Common myeloid progenitor, CD34-positive (primary cell): ENCODE measurements around the gene RBM24. TPM values are rescaled to one million over a fixed set of nuclear protein-coding genes. Genes with fewer than 3 reads are reported as not detected.
A peak's percentile ranks its signal among the peaks of the same experiment; 100 is the strongest.

Source experiments
- CTCF ChIA-PET: fragments of 350-600 bp; sonication (Branson Sonifier 250); formaldehyde crosslinking; loops from one replicate; lab custom pipeline; 2021; ENCODE audit warnings: antibody characterized with exemption; lab: Charles Lee
- POLR2A ChIA-PET: fragments of 350-600 bp; sonication (Branson Sonifier 250); formaldehyde crosslinking; loops from one replicate; lab custom pipeline; 2021; ENCODE audit warnings: antibody characterized with exemption; lab: Charles Lee
- DNase-seq, 3 donors: peaks; one replicate each; pipeline versions ENCODE4 v3.0.0 to v3.0.0-alpha.2; 2013
- H3K27ac ChIP-seq, 2 experiments: 1 replicate in 1 of 2; 2 replicates in 1 of 2; pipeline ENCODE4 v1.7.0; 2013; ENCODE audit warnings: inconsistent platforms in 2 of 2, low read length in 2 of 2, mild to moderate bottlenecking in 2 of 2, low read depth in 1 of 2, moderate library complexity in 1 of 2; ENCODE audit not compliant: severe bottlenecking in 2 of 2, insufficient read depth in 1 of 2, poor library complexity in 1 of 2
- H3K27me3 ChIP-seq, 5 experiments: replicated peaks in 2 of 5; 1 replicate in 3 of 5; 2 replicates in 2 of 5; pipeline versions ENCODE4 v1.6.1 to v1.7.0; 2013; ENCODE audit warnings: low read length in 4 of 5, mild to moderate bottlenecking in 2 of 5, moderate library complexity in 2 of 5, inconsistent platforms in 1 of 5; ENCODE audit not compliant: insufficient read depth in 5 of 5, control insufficient read depth in 4 of 5
- H3K36me3 ChIP-seq, 4 experiments: 1 replicate in 2 of 4; 2 replicates in 2 of 4; pipeline versions ENCODE4 v1.6.1 to v1.7.0; 2013; ENCODE audit warnings: low read length in 3 of 4, control low read depth in 1 of 4, mild to moderate bottlenecking in 1 of 4; ENCODE audit not compliant: control insufficient read depth in 4 of 4, insufficient read depth in 4 of 4
- H3K4me1 ChIP-seq, 4 experiments: 1 replicate in 3 of 4; 2 replicates in 1 of 4; pipeline versions ENCODE4 v1.6.1 to v1.7.1; 2013; ENCODE audit warnings: low read length in 3 of 4, mild to moderate bottlenecking in 3 of 4, control low read depth in 1 of 4, inconsistent platforms in 1 of 4, moderate library complexity in 1 of 4; ENCODE audit not compliant: control insufficient read depth in 4 of 4, insufficient read depth in 4 of 4; ENCODE audit errors: control extremely low read depth in 1 of 4
- H3K4me3 ChIP-seq, 7 experiments: 1 replicate in 4 of 7; 2 replicates in 3 of 7; pipeline versions ENCODE4 v1.5.1 to v1.7.0; 2013; ENCODE audit warnings: mild to moderate bottlenecking in 7 of 7, low read length in 6 of 7, moderate library complexity in 6 of 7, inconsistent platforms in 2 of 7, low read depth in 2 of 7, control low read depth in 1 of 7; ENCODE audit not compliant: insufficient read depth in 4 of 7, control insufficient read depth in 1 of 7; ENCODE audit errors: extremely low read depth in 1 of 7
- H3K9me3 ChIP-seq, 5 experiments: 1 replicate in 4 of 5; 2 replicates in 1 of 5; pipeline versions ENCODE4 v1.6.1 to v1.7.1; 2013; ENCODE audit warnings: low read length in 4 of 5, mild to moderate bottlenecking in 2 of 5, inconsistent platforms in 1 of 5, low read depth in 1 of 5, moderate library complexity in 1 of 5; ENCODE audit not compliant: control insufficient read depth in 4 of 5, insufficient read depth in 2 of 5; ENCODE audit errors: control extremely low read depth in 1 of 5
- WGBS: methylation state at CpG from one replicate; pipeline ENCODE4 v1.1.5; 2013; ENCODE audit not compliant: insufficient coverage; 5-methylcytosine and 5-hydroxymethylcytosine counted together
- polyA plus RNA-seq: library from polyadenylated mRNA; unstranded; fragments of 120-200 nt; gene quantifications from one replicate; pipeline ENCODE4 v1.2.1, GENCODE V29; 2013

Gene RBM24
- polyA plus RNA-seq = 0.07 TPM

DNA sequence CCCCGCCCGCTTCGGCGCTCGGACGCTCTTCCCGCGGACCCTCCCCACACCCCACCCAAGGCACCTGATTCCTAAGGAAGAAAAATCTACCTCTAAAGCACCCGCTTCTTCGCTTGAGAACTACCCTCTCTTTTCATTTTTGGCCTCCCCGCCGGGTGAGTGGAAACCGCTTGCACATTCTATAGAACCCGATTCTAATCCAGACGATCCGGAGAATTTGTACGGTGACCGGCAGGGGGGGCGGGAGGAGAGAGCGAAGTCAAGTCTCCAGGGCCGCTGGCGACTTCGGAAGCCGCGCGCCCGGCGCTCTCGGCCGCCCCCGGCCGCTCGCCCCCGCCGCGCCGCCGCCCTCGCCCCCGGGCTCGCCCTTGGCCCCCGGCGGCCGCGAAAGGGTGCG, at the start of gene RBM24:
Gene RBM24 (plus strand): TSS at position 262 of the 397 bp plus-strand sequence. CDS start 221 bp downstream, outside the sequence.
- peaks cover 0 to 18% (median 17%) of the 10 kb centered on the region in 4 experiments for H3K4me1 ChIP-seq
- WGBS = under 1% methylated on average over 43 of the region's 46 CpGs
- ChIA-PET POLR2A (no interaction called here), CTCF (no interaction called here)
- H3K4me3 ChIP-seq = peak within 1 kb of the TSS in 6 of 7 experiments; percentile 44 to 80 (median 72)
- H3K9me3 ChIP-seq = no peaks in the 10 kb centered on the region
- DNase-seq = peak; percentile 65 to 81 (median 76)
- H3K36me3 ChIP-seq = no peaks in the 10 kb centered on the region
- H3K27me3 ChIP-seq = peaks cover 13 to 64% (median 22%) of the 10 kb centered on the region in 5 experiments
- no peak within 1 kb of the TSS for H3K27ac ChIP-seq

DNA sequence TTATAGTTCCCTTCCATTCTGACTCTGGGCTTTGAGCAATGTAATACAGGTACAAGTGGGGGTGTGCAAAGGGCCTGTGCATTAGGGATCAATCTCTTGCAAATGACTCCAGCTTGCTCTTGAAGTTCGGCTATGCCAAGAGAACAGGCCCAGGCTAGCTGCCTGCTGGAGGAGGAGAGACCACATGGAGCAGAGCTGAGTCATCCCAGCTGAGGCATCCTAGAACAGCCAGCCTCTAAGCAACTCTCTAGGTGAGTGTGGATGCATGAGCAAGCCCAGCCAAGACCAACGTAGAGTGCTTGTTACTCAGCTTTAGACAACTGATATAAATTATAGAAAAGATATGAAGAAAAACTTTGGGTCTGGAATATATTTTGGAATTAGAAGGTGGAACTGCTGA, 47.6 kb upstream of the RBM24 start:
- CTCF ChIA-PET = no interaction called here

DNA sequence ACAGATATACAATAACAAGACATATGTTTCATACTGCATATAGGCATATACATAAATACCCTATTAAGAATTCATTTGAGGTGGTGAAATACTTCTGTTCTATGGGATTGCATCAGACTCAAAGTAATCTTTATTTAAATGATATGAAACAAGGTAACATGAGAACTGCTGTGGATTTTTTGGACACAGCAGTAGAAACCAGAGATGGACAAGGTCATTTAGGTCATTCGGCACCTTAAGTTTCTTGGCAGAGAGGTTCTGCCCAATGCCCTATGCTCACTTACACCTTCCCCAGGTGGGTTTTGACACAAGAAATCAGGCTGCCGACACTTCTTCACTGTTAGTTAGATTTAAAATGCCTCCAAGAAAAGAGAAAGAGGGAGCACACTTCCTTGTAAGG, 43.9 kb upstream of the RBM24 start:
- Histone ChIP-seq H3K9me3 (peaks cover 0 to 13% (median 4%) of the 10 kb centered on the region in 5 experiments), H3K27me3 (peaks cover 0 to 2% (median 0%) of the 10 kb centered on the region in 5 experiments), H3K27ac (no peak overlapping the region), H3K4me1 (no peaks in the 10 kb centered on the region), H3K36me3 (no peaks in the 10 kb centered on the region), H3K4me3 (no peak overlapping the region)
- ChIA-PET CTCF (no interaction called here), POLR2A (no interaction called here)
- WGBS = 100% methylated on average over 1 of the region's 2 CpGs
- DNase-seq = no peak

More for the DNA sequence above, 47.6 kb upstream of the RBM24 start:
- WGBS = 100% methylated on average over 1 of the region's 2 CpGs
- Histone ChIP-seq H3K9me3 (no peaks in the 10 kb centered on the region), H3K4me3 (no peak overlapping the region), H3K27ac (no peak overlapping the region), H3K36me3 (no peaks in the 10 kb centered on the region), H3K27me3 (peaks cover 0 to 2% (median 0%) of the 10 kb centered on the region in 5 experiments), H3K4me1 (no peaks in the 10 kb centered on the region)
- POLR2A ChIA-PET = no interaction called here
- DNase-seq = no peak

DNA sequence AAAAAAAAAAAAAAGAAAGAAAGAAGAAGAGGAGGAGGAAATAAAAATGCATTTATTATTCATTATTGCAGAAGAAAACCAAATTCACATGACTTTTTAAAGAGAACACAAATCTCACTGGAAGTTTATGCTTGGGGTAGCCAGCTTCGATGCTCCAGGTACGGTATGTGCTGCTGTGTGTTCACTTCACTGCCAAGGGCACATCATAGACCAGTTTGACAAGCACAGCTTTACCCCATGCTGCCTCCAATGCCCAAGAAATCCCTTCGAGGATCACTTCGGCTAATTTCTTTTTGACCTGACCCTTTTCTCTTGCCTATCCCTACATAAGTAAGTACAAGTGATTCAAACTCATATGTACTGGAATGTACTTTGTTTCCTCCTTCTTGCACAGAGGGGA, 41.9 kb upstream of the RBM24 start:
- H3K36me3 ChIP-seq = no peaks in the 10 kb centered on the region
- no peak for DNase-seq
- H3K9me3 ChIP-seq = peaks cover 0 to 13% (median 4%) of the 10 kb centered on the region in 5 experiments
- ChIA-PET POLR2A (no interaction called here), CTCF (no interaction called here)
- WGBS = 100% methylated on average over 2 of the region's 4 CpGs
- H3K4me1 ChIP-seq = no peaks in the 10 kb centered on the region
- no peak overlapping the region for H3K4me3 ChIP-seq
- no peak overlapping the region for H3K27ac ChIP-seq
- peaks cover 0 to 2% (median 0%) of the 10 kb centered on the region in 5 experiments for H3K27me3 ChIP-seq

DNA sequence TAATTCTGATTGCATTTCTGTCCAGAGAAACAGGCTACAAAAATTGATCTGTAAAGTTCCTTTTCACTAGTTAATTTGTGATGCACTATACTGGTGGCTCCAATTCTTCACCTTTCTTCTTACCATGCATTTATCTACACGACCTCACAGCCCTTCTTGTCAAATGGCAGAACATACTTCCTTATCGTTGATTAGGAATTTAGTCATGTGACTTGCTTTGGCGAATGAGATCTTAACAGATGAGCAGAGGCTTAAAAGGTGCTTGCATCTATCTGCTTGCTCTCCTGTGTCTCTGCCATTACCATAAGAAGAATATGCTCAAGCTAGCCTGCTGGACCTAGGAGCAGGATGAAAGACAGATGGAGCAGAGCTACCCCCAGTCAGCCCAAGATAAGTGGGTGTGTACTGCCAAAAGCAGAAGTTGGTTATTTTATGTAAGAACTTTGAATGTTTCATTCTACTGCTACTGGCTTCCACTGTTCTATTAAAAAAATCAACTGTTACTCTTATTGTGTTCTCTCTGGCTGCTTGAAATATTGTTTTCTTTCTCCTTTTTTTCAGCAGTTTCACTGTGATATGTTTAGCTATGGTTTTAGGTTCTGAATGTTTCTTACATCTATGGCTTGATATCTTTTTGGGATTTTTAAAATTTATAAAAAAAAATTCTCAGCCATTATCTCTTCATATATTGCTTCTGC, 40.2 kb upstream of the RBM24 start:
- H3K4me3 ChIP-seq = no peak overlapping the region
- no peak overlapping the region for H3K27ac ChIP-seq
- DNase-seq = peak in 2 of 3 donors; percentile 1 to 10
- 90% methylated on average over 3 of the region's 3 CpGs for WGBS
- peaks cover 0 to 13% (median 4%) of the 10 kb centered on the region in 5 experiments for H3K9me3 ChIP-seq
- ChIA-PET CTCF (no interaction called here), POLR2A (no interaction called here)
- H3K27me3 ChIP-seq = no peaks in the 10 kb centered on the region
- no peaks in the 10 kb centered on the region for H3K4me1 ChIP-seq
- no peaks in the 10 kb centered on the region for H3K36me3 ChIP-seq

DNA sequence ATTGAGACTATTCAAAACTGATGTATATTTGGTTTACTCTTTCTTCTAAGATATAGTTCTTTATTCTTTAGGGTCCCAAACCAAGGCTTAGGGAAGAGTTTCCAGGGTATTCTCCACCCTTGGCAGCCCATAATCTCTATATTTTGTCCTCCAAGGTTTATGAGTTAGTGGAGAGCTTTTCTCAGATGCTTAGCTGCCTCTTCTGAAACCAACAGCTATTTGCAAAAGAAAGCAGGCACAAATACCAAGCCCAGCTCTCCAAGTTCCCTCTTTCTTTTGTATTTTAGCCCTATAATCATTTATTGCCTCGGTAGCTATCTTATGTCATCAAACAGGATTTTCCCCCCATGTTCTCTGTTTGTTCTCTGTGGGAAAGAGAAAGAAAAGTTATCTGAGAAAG, 39.1 kb upstream of the RBM24 start:
- WGBS = no CpG with 5 or more reads among the region's 1 CpG
- no peak overlapping the region for H3K4me3 ChIP-seq
- H3K9me3 ChIP-seq = peaks cover 0 to 13% (median 4%) of the 10 kb centered on the region in 5 experiments
- H3K4me1 ChIP-seq = no peaks in the 10 kb centered on the region
- no peaks in the 10 kb centered on the region for H3K36me3 ChIP-seq
- H3K27ac ChIP-seq = no peak overlapping the region
- POLR2A ChIA-PET = no interaction called here
- CTCF ChIA-PET = no interaction called here
- no peaks in the 10 kb centered on the region for H3K27me3 ChIP-seq
- no peak for DNase-seq

DNA sequence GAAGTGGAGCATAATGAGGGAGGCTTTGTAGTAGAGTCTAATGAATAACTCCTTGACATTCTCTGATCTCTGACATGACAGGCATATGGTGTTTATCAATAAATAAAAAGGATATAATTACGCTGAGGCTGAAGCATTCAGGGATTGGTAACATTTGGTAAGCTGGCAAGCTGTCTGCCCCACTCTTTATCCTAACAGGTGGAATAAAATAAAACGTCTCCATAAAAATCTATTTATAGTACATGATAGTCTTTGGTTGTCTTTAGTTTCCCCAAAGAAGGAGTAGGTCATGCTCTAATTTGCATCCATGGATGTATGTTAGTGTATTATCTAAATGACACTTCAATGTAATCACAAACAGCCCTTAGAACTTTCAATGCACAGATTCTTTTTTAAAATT, 30.9 kb upstream of the RBM24 start:
- Histone ChIP-seq H3K4me3 (no peak overlapping the region), H3K4me1 (no peaks in the 10 kb centered on the region), H3K36me3 (no peaks in the 10 kb centered on the region), H3K9me3 (peaks cover 0 to 1% (median 0%) of the 10 kb centered on the region in 5 experiments), H3K27ac (no peak overlapping the region), H3K27me3 (no peaks in the 10 kb centered on the region)
- DNase-seq = no peak
- ChIA-PET CTCF (no interaction called here), POLR2A (no interaction called here)
- no CpG with 5 or more reads among the region's 2 CpGs for WGBS
